CMK (cell line): ENCODE results near the gene KRTAP19-2.
"Not testable (repeated sequence)": the region's sequence is repeated elsewhere in the genome, so short reads cannot be mapped to it uniquely, and the experiment has no call there.

ENCODE experiments used
- DNase-seq: peaks from one replicate; pipeline ENCODE4 v3.0.0-alpha.2; 2010; ENCODE audit warnings: low read depth

Gene KRTAP19-2

GRCh38 chr21:30487336-30487735 lies at the start of gene KRTAP19-2:
Gene KRTAP19-2, minus strand, starts transcription at chr21:30487436. Its CDS starts 88 bp downstream, at chr21:30487348.
- no peak for DNase-seq

GRCh38 chr21:30518876-30519275 lies 31.6 kb upstream of the KRTAP19-2 start:
- DNase-seq: no peak

GRCh38 chr21:30515681-30516080 lies 28.4 kb upstream of the KRTAP19-2 start:
- DNase-seq: no peak

- not testable (repeated sequence) for DNase-seq
Measured at GRCh38 chr21:30505621-30506205, 18.5 kb upstream of the KRTAP19-2 start.

GRCh38 chr21:30502041-30502440 lies 14.8 kb upstream of the KRTAP19-2 start, which contains the start of gene KRTAP19-5:
Gene KRTAP19-5, minus strand, starts transcription at chr21:30502141. Its CDS starts 51 bp downstream, at chr21:30502090.
- DNase-seq: no peak

- no peak for DNase-seq
Measured at GRCh38 chr21:30497065-30497464, 9.8 kb upstream of the KRTAP19-2 start, which contains the start of gene KRTAP19-4. Gene KRTAP19-4, minus strand, starts transcription at chr21:30497165. Its CDS starts 55 bp downstream, at chr21:30497110.

- no peak for DNase-seq
Measured at GRCh38 chr21:30491963-30492428, 4.8 kb upstream of the KRTAP19-2 start, which contains the start of gene KRTAP19-3. Gene KRTAP19-3, minus strand, starts transcription at chr21:30492013. Its CDS starts 56 bp downstream, at chr21:30491957.

GRCh38 chr21:30486180-30486579 lies 1.1 kb downstream of the KRTAP19-2 start:
- DNase-seq: no peak

- DNase-seq: no peak
Measured at GRCh38 chr21:30482130-30482529, 5.1 kb downstream of the KRTAP19-2 start.

GRCh38 chr21:30480145-30480544 lies 7.1 kb downstream of the KRTAP19-2 start, which contains the start of gene KRTAP19-1:
Gene KRTAP19-1, minus strand, starts transcription at chr21:30480367. Its CDS starts 50 bp downstream, at chr21:30480317.
- no peak for DNase-seq

GRCh38 chr21:30479259-30479658 lies 8.0 kb downstream of the KRTAP19-2 start:
- DNase-seq: no peak

- no peak for DNase-seq
Measured at GRCh38 chr21:30478004-30478403, 9.2 kb downstream of the KRTAP19-2 start.

GRCh38 chr21:30468900-30469714 lies 18.1 kb downstream of the KRTAP19-2 start:
- DNase-seq: no peak

- DNase-seq: no peak
Measured at GRCh38 chr21:30463713-30464112, 23.5 kb downstream of the KRTAP19-2 start.

- no peak for DNase-seq
Measured at GRCh38 chr21:30448514-30448913, 38.7 kb downstream of the KRTAP19-2 start.

GRCh38 chr21:30447056-30447455 lies 40.2 kb downstream of the KRTAP19-2 start:
- no peak for DNase-seq

GRCh38 chr21:30444204-30444603 lies 43.0 kb downstream of the KRTAP19-2 start:
- DNase-seq: no peak

GRCh38 chr21:30443226-30443625 lies 44.0 kb downstream of the KRTAP19-2 start:
- DNase-seq: no peak

- no peak for DNase-seq
Measured at GRCh38 chr21:30439975-30440374, 47.3 kb downstream of the KRTAP19-2 start, which contains the start of gene KRTAP15-1. Gene KRTAP15-1, plus strand, starts transcription at chr21:30440275. Its CDS starts 53 bp downstream, at chr21:30440328.
